ENCODE results near the gene DIAPH2.

- TF ChIP-seq POLR2A (IDR thresholded peaks at IDR 0.05): no peak
- TF ChIP-seq CTCF (IDR thresholded peaks at IDR 0.05): no peak
Measured at GRCh38 chrX:96655947-96656623, 28.6 kb upstream of the DIAPH2 start.
